Endometrium (tissue), 2 donors: ENCODE results near the gene DAPK1.

Experiments
- FAIRE-seq: peaks from 2 replicates; lab custom pipeline; 2012; peaks lifted over from hg19 to GRCh38; lab: Jason Lieb, UNC
- donor health status: control.
- donor health status: control.

DAPK1 gene

GRCh38 chr9:87594194-87594593 lies 96.5 kb downstream of the DAPK1 start:
- FAIRE-seq, result no peak

GRCh38 chr9:87594662-87595061 lies 97.0 kb downstream of the DAPK1 start:
- no peak for FAIRE-seq

- no peak for FAIRE-seq
These were observed 97.9 kb downstream of the DAPK1 start for GRCh38 chr9:87595610-87596009.

GRCh38 chr9:87596862-87597261 lies 99.2 kb downstream of the DAPK1 start:
- no peak for FAIRE-seq

GRCh38 chr9:87597710-87598443 lies 100.2 kb downstream of the DAPK1 start:
- FAIRE-seq, result no peak

- no peak for FAIRE-seq
These were observed 102.4 kb downstream of the DAPK1 start for GRCh38 chr9:87599901-87600610.

- FAIRE-seq, result no peak
These were observed 103.5 kb downstream of the DAPK1 start for GRCh38 chr9:87601176-87601575.

GRCh38 chr9:87601595-87601994 lies 103.9 kb downstream of the DAPK1 start:
- no peak for FAIRE-seq

GRCh38 chr9:87602933-87603643 lies 105.4 kb downstream of the DAPK1 start:
- no peak for FAIRE-seq

GRCh38 chr9:87603854-87604490 lies 106.3 kb downstream of the DAPK1 start:
- no peak for FAIRE-seq

- FAIRE-seq, result no peak
These were observed 107.4 kb downstream of the DAPK1 start for GRCh38 chr9:87604886-87605588.

- FAIRE-seq, result no peak
These were observed 108.0 kb downstream of the DAPK1 start for GRCh38 chr9:87605676-87606075.

- no peak for FAIRE-seq
These were observed 109.3 kb downstream of the DAPK1 start for GRCh38 chr9:87606841-87607521.

GRCh38 chr9:87607859-87608258 lies 110.2 kb downstream of the DAPK1 start:
- FAIRE-seq, result no peak

- no peak for FAIRE-seq
These were observed 111.3 kb downstream of the DAPK1 start for GRCh38 chr9:87609002-87609401.

GRCh38 chr9:87609486-87609885 lies 111.8 kb downstream of the DAPK1 start:
- no peak for FAIRE-seq

GRCh38 chr9:87610200-87611155 lies 112.8 kb downstream of the DAPK1 start:
- FAIRE-seq, result no peak

- FAIRE-seq, result no peak
These were observed 114.1 kb downstream of the DAPK1 start for GRCh38 chr9:87611776-87612175.

- FAIRE-seq, result no peak
These were observed 114.9 kb downstream of the DAPK1 start for GRCh38 chr9:87612536-87612935.
